Activated naive CD4-positive, alpha-beta T cell treated with anti-CD3 and anti-CD28 coated beads, Interleukin-2, amount 50 U/mL, for 24 hours (primary cell): ENCODE measurements around the gene ZFYVE21.

ENCODE experiments used
- H3K27ac Mint-ChIP-seq: one replicate; pipeline ENCODE4 v1.8.0; 2021; ENCODE audit warnings: mild to moderate bottlenecking, mixed read lengths
- H3K27me3 Mint-ChIP-seq: one replicate; pipeline ENCODE4 v1.8.0; 2021; ENCODE audit warnings: mixed read lengths
- H3K36me3 Mint-ChIP-seq: one replicate; pipeline ENCODE4 v1.8.0; 2021; ENCODE audit warnings: mixed read lengths
- H3K4me1 Mint-ChIP-seq: one replicate; pipeline ENCODE4 v1.8.0; 2021; ENCODE audit warnings: mixed read lengths
- H3K4me3 Mint-ChIP-seq: one replicate; pipeline ENCODE4 v1.8.0; 2021; ENCODE audit warnings: mild to moderate bottlenecking, mixed read lengths
- H3K9me3 Mint-ChIP-seq: one replicate; pipeline ENCODE4 v1.8.0; 2021; ENCODE audit warnings: mixed read lengths

Gene ZFYVE21

GRCh38 chr14:103698380-103699260 lies 17.0 kb upstream of the ZFYVE21 start:
- Mint-ChIP-seq H3K9me3 (no peaks in the 10 kb centered on the region), H3K4me3 (no peak overlapping the region), H3K27ac (no peak overlapping the region), H3K4me1 (peaks cover 4% of the 10 kb centered on the region), H3K27me3 (no peaks in the 10 kb centered on the region), H3K36me3 (no peaks in the 10 kb centered on the region)

- H3K27ac Mint-ChIP-seq: no peak overlapping the region
- H3K4me3 Mint-ChIP-seq: no peak overlapping the region
- H3K36me3 Mint-ChIP-seq: no peaks in the 10 kb centered on the region
- peaks cover 4% of the 10 kb centered on the region for H3K4me1 Mint-ChIP-seq
- no peaks in the 10 kb centered on the region for H3K9me3 Mint-ChIP-seq
- H3K27me3 Mint-ChIP-seq: no peaks in the 10 kb centered on the region
Observed at GRCh38 chr14:103699261-103699661, 16.3 kb upstream of the ZFYVE21 start.

GRCh38 chr14:103699901-103700752 lies 15.5 kb upstream of the ZFYVE21 start:
- no peaks in the 10 kb centered on the region for H3K9me3 Mint-ChIP-seq
- H3K36me3 Mint-ChIP-seq: no peaks in the 10 kb centered on the region
- no peak overlapping the region for H3K4me3 Mint-ChIP-seq
- H3K27ac Mint-ChIP-seq: no peak overlapping the region
- H3K4me1 Mint-ChIP-seq: peaks cover 4% of the 10 kb centered on the region
- H3K27me3 Mint-ChIP-seq: no peaks in the 10 kb centered on the region

- no peak overlapping the region for H3K4me3 Mint-ChIP-seq
- H3K36me3 Mint-ChIP-seq: no peaks in the 10 kb centered on the region
- no peaks in the 10 kb centered on the region for H3K9me3 Mint-ChIP-seq
- no peak overlapping the region for H3K27ac Mint-ChIP-seq
- no peaks in the 10 kb centered on the region for H3K27me3 Mint-ChIP-seq
- peaks cover 4% of the 10 kb centered on the region for H3K4me1 Mint-ChIP-seq
Observed at GRCh38 chr14:103700753-103701490, 14.7 kb upstream of the ZFYVE21 start.

- no peak overlapping the region for H3K27ac Mint-ChIP-seq
- no peaks in the 10 kb centered on the region for H3K36me3 Mint-ChIP-seq
- no peak overlapping the region for H3K4me3 Mint-ChIP-seq
- H3K9me3 Mint-ChIP-seq: no peaks in the 10 kb centered on the region
- H3K4me1 Mint-ChIP-seq: no peaks in the 10 kb centered on the region
- H3K27me3 Mint-ChIP-seq: no peaks in the 10 kb centered on the region
Observed at GRCh38 chr14:103702095-103702494, 13.5 kb upstream of the ZFYVE21 start.

GRCh38 chr14:103702497-103703432 lies 12.8 kb upstream of the ZFYVE21 start:
- Mint-ChIP-seq H3K27me3 (no peaks in the 10 kb centered on the region), H3K9me3 (no peaks in the 10 kb centered on the region), H3K27ac (peak overlapping the region; percentile 65), H3K4me1 (no peaks in the 10 kb centered on the region), H3K4me3 (no peak overlapping the region), H3K36me3 (no peaks in the 10 kb centered on the region)

GRCh38 chr14:103703433-103704385 lies 11.9 kb upstream of the ZFYVE21 start:
- Mint-ChIP-seq H3K4me3 (no peak overlapping the region), H3K4me1 (no peaks in the 10 kb centered on the region), H3K9me3 (no peaks in the 10 kb centered on the region), H3K36me3 (no peaks in the 10 kb centered on the region), H3K27me3 (no peaks in the 10 kb centered on the region), H3K27ac (no peak overlapping the region)

- no peaks in the 10 kb centered on the region for H3K27me3 Mint-ChIP-seq
- H3K9me3 Mint-ChIP-seq: no peaks in the 10 kb centered on the region
- H3K36me3 Mint-ChIP-seq: no peaks in the 10 kb centered on the region
- H3K4me3 Mint-ChIP-seq: no peak overlapping the region
- no peaks in the 10 kb centered on the region for H3K4me1 Mint-ChIP-seq
- H3K27ac Mint-ChIP-seq: no peak overlapping the region
Observed at GRCh38 chr14:103704708-103705107, 10.9 kb upstream of the ZFYVE21 start.

- H3K4me3 Mint-ChIP-seq: no peak overlapping the region
Observed at GRCh38 chr14:103705118-103705503, 10.5 kb upstream of the ZFYVE21 start.

GRCh38 chr14:103705504-103706284 lies 9.9 kb upstream of the ZFYVE21 start:
- H3K27me3 Mint-ChIP-seq: no peaks in the 10 kb centered on the region
- no peak overlapping the region for H3K27ac Mint-ChIP-seq
- no peaks in the 10 kb centered on the region for H3K9me3 Mint-ChIP-seq
- H3K4me1 Mint-ChIP-seq: no peaks in the 10 kb centered on the region
- H3K4me3 Mint-ChIP-seq: no peak overlapping the region
- no peaks in the 10 kb centered on the region for H3K36me3 Mint-ChIP-seq

More at GRCh38 chr14:103705118-103705503, 10.5 kb upstream of the ZFYVE21 start:
- Mint-ChIP-seq H3K27me3 (no peaks in the 10 kb centered on the region), H3K9me3 (no peaks in the 10 kb centered on the region), H3K4me1 (no peaks in the 10 kb centered on the region), H3K27ac (no peak overlapping the region), H3K36me3 (no peaks in the 10 kb centered on the region)

- H3K4me1 Mint-ChIP-seq: peaks cover 7% of the 10 kb centered on the region
- H3K36me3 Mint-ChIP-seq: no peaks in the 10 kb centered on the region
- H3K27ac Mint-ChIP-seq: no peak overlapping the region
- no peaks in the 10 kb centered on the region for H3K9me3 Mint-ChIP-seq
- H3K27me3 Mint-ChIP-seq: no peaks in the 10 kb centered on the region
- H3K4me3 Mint-ChIP-seq: no peak overlapping the region
Observed at GRCh38 chr14:103706551-103707328, 8.9 kb upstream of the ZFYVE21 start.

GRCh38 chr14:103707329-103708263 lies 8.0 kb upstream of the ZFYVE21 start:
- Mint-ChIP-seq H3K4me1 (peaks cover 7% of the 10 kb centered on the region), H3K9me3 (no peaks in the 10 kb centered on the region), H3K27me3 (no peaks in the 10 kb centered on the region), H3K27ac (no peak overlapping the region), H3K4me3 (no peak overlapping the region), H3K36me3 (no peaks in the 10 kb centered on the region)
